Neural progenitor cell (in vitro differentiated cells): Measurements from ENCODE around the gene UBN1. TPM values are rescaled to one million over a fixed set of nuclear protein-coding genes. Genes with fewer than 3 reads are reported as not detected.
A peak's percentile ranks its signal among the peaks of the same experiment; 100 is the strongest.

Source experiments
- DNase-seq: peaks from one replicate; pipeline ENCODE4 v3.0.0-alpha.2; 2016; ENCODE audit warnings: low spot score
- H2AFZ ChIP-seq: fragments of 200-600 bp; sonication (generic); replicated peaks from 2 replicates; pipeline ENCODE4 v1.6.1; 2016; ENCODE audit warnings: antibody characterized with exemption
- H3F3A ChIP-seq: fragments of 200-600 bp; sonication (generic); 2 replicates; pipeline ENCODE4 v1.6.1; 2016; ENCODE audit warnings: antibody characterized with exemption, low read depth
- H3K27ac ChIP-seq: fragments of 200-600 bp; sonication (generic); 2 replicates; pipeline ENCODE4 v1.5.1; 2016; ENCODE audit warnings: mild to moderate bottlenecking
- H3K27me3 ChIP-seq: fragments of 200-600 bp; sonication (generic); 2 replicates; pipeline ENCODE4 v1.6.1; 2016; ENCODE audit warnings: mild to moderate bottlenecking, moderate library complexity
- H3K36me3 ChIP-seq: fragments of 200-600 bp; sonication (generic); 2 replicates; pipeline ENCODE4 v1.5.1; 2016
- H3K4me1 ChIP-seq: fragments of 200-600 bp; sonication (generic); 2 replicates; pipeline ENCODE4 v1.6.1; 2016; ENCODE audit warnings: mixed run types
- H3K4me2 ChIP-seq: fragments of 200-600 bp; sonication (generic); 2 replicates; pipeline ENCODE4 v1.6.1; 2016
- H3K4me3 ChIP-seq: fragments of 200-600 bp; sonication (generic); 2 replicates; pipeline ENCODE4 v1.5.1; 2016
- H3K79me2 ChIP-seq: fragments of 200-600 bp; sonication (generic); 2 replicates; pipeline ENCODE4 v1.6.1; 2016; ENCODE audit warnings: low read depth
- H3K9ac ChIP-seq: fragments of 200-600 bp; sonication (generic); 2 replicates; pipeline ENCODE4 v1.6.1; 2016
- H3K9me3 ChIP-seq: fragments of 200-600 bp; sonication (generic); 2 replicates; pipeline ENCODE4 v1.5.1; 2016; ENCODE audit warnings: low read depth
- H4K20me1 ChIP-seq: fragments of 200-600 bp; sonication (generic); 2 replicates; pipeline ENCODE4 v1.6.1; 2016; ENCODE audit warnings: low read depth
- H3K27ac Mint-ChIP-seq: 3 replicates; pipeline ENCODE4 v1.8.0; 2021; ENCODE audit warnings: mixed read lengths
- H3K27me3 Mint-ChIP-seq: 2 replicates; pipeline ENCODE4 v1.8.0; 2022; ENCODE audit warnings: low read depth, mild to moderate bottlenecking, inconsistent platforms, moderate library complexity, mixed read lengths; ENCODE audit not compliant: insufficient read depth
- H3K36me3 Mint-ChIP-seq: 3 replicates; pipeline ENCODE4 v1.8.0; 2021; ENCODE audit warnings: mixed read lengths
- H3K4me1 Mint-ChIP-seq: 3 replicates; pipeline ENCODE4 v1.8.0; 2021; ENCODE audit warnings: mixed read lengths
- H3K4me3 Mint-ChIP-seq: 3 replicates; pipeline ENCODE4 v1.8.0; 2021; ENCODE audit warnings: mild to moderate bottlenecking, moderate library complexity, mixed read lengths
- H3K9me3 Mint-ChIP-seq: 3 replicates; pipeline ENCODE4 v1.8.0; 2020; ENCODE audit warnings: mixed read lengths
- EZH2 ChIP-seq: fragments of 200-600 bp; sonication (generic); IDR thresholded peaks from 2 replicates; pipeline ENCODE4 v1.6.1; 2017; ENCODE audit warnings: antibody characterized with exemption, mild to moderate bottlenecking, moderate library complexity
- EZH2phosphoT487 ChIP-seq: fragments of 200-600 bp; sonication (generic); IDR thresholded peaks from 2 replicates; pipeline ENCODE4 v1.6.1; 2017; ENCODE audit warnings: antibody characterized with exemption
- total RNA-seq: library from RNA; depleted of rRNA; stranded (reverse); fragments of >200 nt; gene quantifications from 2 replicates; pipeline ENCODE4 v1.2.3, GENCODE V29; 2015; ENCODE audit warnings: low replicate concordance
- TF ChIP-seq, protein P1 (sequence below): fragments of 200-600 bp; sonication (generic); IDR thresholded peaks from 2 replicates; pipeline ENCODE4 v1.5.1; 2017; ENCODE audit warnings: antibody characterized with exemption, mild to moderate bottlenecking

UBN1 gene
- total RNA-seq, 1 donor from 2014 or later = 28.4 TPM

DNA sequence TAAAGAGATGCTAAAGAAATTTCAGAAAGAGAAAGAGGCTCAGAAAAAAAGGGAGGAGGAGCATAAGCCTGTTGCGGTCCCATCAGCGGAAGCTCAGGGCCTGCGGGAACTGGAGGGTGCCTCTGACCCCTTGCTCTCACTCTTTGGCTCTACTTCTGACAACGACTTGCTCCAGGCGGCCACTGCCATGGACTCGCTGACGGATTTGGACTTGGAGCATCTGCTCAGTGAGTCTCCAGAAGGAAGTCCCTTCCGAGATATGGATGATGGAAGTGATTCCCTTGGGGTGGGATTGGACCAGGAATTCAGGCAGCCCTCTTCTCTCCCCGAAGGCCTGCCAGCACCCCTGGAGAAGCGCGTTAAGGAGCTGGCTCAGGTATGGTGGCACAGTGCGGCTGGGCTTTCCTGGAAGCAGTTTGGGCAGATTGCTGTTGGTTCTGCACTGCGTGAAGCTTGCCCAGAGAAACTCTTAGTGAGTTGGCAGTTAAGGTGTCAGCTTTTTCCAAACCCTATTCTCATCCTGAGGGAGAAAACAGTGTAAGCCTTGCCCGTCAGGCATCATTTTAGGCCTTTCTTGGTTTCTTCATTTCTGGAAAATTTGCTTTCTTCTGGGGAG is 13.6 kb downstream of the UBN1 start:
- Histone ChIP-seq H3K4me2 (no peak overlapping the region), H3F3A (no peaks in the 10 kb centered on the region), H3K36me3 (no peaks in the 10 kb centered on the region), H3K9me3 (no peaks in the 10 kb centered on the region), H3K27ac (no peak overlapping the region), H4K20me1 (peaks cover 45% of the 10 kb centered on the region), H2AFZ (no peak overlapping the region), H3K9ac (no peak overlapping the region), H3K4me1 (no peaks in the 10 kb centered on the region), H3K79me2 (peaks cover 38% of the 10 kb centered on the region), H3K4me3 (no peak overlapping the region), H3K27me3 (no peaks in the 10 kb centered on the region)
- Mint-ChIP-seq H3K36me3 (peaks cover 31% of the 10 kb centered on the region), H3K4me1 (no peaks in the 10 kb centered on the region), H3K27ac (no peak overlapping the region), H3K4me3 (no peak overlapping the region), H3K27me3 (peaks cover 3% of the 10 kb centered on the region), H3K9me3 (no peaks in the 10 kb centered on the region)
- TF ChIP-seq EZH2phosphoT487 = no peak
- TF ChIP-seq, protein P1, sequence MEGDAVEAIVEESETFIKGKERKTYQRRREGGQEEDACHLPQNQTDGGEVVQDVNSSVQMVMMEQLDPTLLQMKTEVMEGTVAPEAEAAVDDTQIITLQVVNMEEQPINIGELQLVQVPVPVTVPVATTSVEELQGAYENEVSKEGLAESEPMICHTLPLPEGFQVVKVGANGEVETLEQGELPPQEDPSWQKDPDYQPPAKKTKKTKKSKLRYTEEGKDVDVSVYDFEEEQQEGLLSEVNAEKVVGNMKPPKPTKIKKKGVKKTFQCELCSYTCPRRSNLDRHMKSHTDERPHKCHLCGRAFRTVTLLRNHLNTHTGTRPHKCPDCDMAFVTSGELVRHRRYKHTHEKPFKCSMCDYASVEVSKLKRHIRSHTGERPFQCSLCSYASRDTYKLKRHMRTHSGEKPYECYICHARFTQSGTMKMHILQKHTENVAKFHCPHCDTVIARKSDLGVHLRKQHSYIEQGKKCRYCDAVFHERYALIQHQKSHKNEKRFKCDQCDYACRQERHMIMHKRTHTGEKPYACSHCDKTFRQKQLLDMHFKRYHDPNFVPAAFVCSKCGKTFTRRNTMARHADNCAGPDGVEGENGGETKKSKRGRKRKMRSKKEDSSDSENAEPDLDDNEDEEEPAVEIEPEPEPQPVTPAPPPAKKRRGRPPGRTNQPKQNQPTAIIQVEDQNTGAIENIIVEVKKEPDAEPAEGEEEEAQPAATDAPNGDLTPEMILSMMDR = no peak
- no peak for TF ChIP-seq EZH2
- DNase-seq = no peak

DNA sequence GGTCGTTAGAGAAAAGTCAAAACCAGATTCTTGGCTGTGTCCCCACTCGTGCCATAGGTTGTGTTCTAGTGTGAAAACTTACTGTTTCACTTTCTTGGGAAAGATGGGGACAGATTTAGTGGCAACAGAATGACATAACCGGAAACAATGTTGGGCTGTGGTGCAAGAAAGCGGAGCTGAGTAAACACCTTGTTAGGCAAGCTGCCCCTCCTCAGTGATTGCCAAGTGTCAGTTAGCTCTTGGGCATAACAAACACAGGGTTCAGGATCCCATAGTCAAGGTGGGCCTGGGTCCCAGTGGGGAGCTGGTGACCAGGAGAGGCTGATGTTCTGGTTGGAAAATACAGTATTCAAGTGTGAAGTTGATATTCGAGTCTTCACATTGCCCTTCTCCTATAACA is 15.4 kb downstream of the UBN1 start:
- Histone ChIP-seq H3F3A (no peaks in the 10 kb centered on the region), H3K9me3 (no peaks in the 10 kb centered on the region), H3K27me3 (no peaks in the 10 kb centered on the region), H3K4me1 (no peaks in the 10 kb centered on the region), H3K9ac (no peak overlapping the region), H3K27ac (no peak overlapping the region), H2AFZ (no peak overlapping the region), H4K20me1 (peaks cover 56% of the 10 kb centered on the region), H3K4me2 (no peak overlapping the region), H3K36me3 (no peaks in the 10 kb centered on the region), H3K4me3 (no peak overlapping the region), H3K79me2 (peaks cover 56% of the 10 kb centered on the region)
- Mint-ChIP-seq H3K9me3 (no peaks in the 10 kb centered on the region), H3K27ac (no peak overlapping the region), H3K27me3 (peaks cover 3% of the 10 kb centered on the region), H3K4me1 (no peaks in the 10 kb centered on the region), H3K4me3 (no peak overlapping the region), H3K36me3 (peaks cover 26% of the 10 kb centered on the region)
- TF ChIP-seq EZH2phosphoT487 = no peak
- TF ChIP-seq, protein P1 = no peak
- no peak for TF ChIP-seq EZH2
- no peak for DNase-seq

DNA sequence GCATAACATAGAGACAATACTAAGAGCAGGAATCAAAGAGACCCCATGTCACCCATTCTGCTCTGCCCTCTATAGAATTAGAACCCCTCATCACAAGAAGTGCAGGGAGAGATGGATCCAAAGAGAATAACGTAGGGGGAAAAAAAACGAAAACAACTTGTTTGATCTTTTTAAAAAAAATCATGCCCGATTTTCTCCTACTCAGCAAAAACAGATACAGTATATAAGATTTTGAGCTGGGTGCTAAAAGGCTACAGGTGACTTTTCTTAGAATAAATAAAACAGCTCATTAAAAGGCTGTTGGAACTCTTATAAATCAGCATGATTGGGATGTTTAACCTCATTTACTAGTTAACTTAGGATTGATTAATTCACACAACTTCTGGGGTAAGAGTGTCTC is 17.4 kb downstream of the UBN1 start:
- H3K9me3 Mint-ChIP-seq = no peaks in the 10 kb centered on the region
- Histone ChIP-seq H3K4me3 (no peak overlapping the region), H3K27me3 (no peaks in the 10 kb centered on the region), H3K4me2 (no peak overlapping the region), H3K9me3 (no peaks in the 10 kb centered on the region), H3K9ac (peak overlapping the region; percentile 49), H3K36me3 (no peaks in the 10 kb centered on the region), H4K20me1 (peaks cover 68% of the 10 kb centered on the region), H3K27ac (no peak overlapping the region), H3F3A (no peaks in the 10 kb centered on the region), H3K4me1 (no peaks in the 10 kb centered on the region), H3K79me2 (peaks cover 71% of the 10 kb centered on the region), H2AFZ (no peak overlapping the region)
- H3K4me3 Mint-ChIP-seq = no peak overlapping the region
- no peak for DNase-seq
- no peak overlapping the region for H3K27ac Mint-ChIP-seq
- H3K27me3 Mint-ChIP-seq = peaks cover 5% of the 10 kb centered on the region
- H3K36me3 Mint-ChIP-seq = peaks cover 13% of the 10 kb centered on the region
- no peaks in the 10 kb centered on the region for H3K4me1 Mint-ChIP-seq
- TF ChIP-seq EZH2 (no peak), EZH2phosphoT487 (no peak)
- TF ChIP-seq, protein P1 = no peak
